Loucy (cell line): Measurements from ENCODE around the gene MRPL18.

ENCODE experiments used
- CTCF ChIP-seq: fragments of 200-600 bp; sonication (generic); conservative IDR thresholded peaks from 2 replicates; pipeline ENCODE4 v1.5.1; 2014; ENCODE audit warnings: mild to moderate bottlenecking, antibody characterized with exemption, low read length
- EZH2phosphoT487 ChIP-seq: fragments of 200-600 bp; IDR thresholded peaks from 2 replicates; pipeline ENCODE4 v1.6.1; 2018; ENCODE audit warnings: antibody characterized with exemption, mild to moderate bottlenecking, moderate library complexity, borderline replicate concordance

DNA sequence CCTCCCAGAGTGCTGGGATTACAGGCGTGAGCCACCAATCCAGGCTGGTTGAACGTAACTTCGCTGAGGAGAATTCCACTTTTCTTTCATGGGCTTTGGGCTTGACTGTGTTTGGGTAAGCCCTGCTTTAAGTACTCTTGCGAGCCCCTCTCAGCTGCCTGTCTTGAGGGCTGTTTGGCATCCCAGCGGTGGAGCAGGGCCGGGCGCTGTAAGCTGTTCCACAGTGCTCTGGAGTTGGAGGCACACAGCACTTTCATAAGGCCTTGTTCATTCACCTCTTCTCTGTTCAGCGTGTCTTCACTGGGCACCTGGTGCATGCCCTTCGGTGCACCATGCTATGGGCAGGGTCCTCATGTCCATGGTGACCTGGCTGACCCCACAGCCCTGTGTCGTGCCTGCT is 31.5 kb downstream of the MRPL18 start:
- TF ChIP-seq CTCF (no peak), EZH2phosphoT487 (no peak)
